ENCODE results near the gene SNX6. TPM values are rescaled to one million over a fixed set of nuclear protein-coding genes. Genes with fewer than 3 reads are reported as not detected.

The SNX6 gene
- total and polyA plus RNA-seq, 2 donors (not counting 3 experiments of a cell fraction or from before 2014, with no cell fraction given) = 95.1 to 120 TPM

DNA sequence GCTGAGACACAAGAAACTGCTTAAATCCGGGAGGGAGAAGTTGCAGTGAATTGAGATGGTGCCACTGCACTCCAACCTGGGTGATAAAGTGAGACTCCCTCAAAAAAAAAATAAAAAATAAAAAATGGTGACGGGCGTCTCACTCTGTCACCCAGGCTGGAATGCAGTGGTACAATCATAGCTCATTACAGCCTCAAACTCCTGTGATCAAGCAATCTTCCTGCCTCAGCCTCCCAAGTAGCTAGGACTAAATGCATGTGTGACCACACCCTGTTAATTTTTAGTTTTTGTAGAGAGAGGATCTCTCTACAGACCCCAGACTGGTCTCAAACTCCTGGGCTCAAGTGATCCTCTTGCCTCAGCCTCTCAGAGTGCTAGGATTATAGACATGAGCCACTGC, 9.1 kb downstream of the SNX6 start:
- CTCF ChIA-PET = interaction anchor here (0.8 kb wide), 1 partner anchor 10 kb away, joined by 3 read pairs; no protein-coding TSS in a partner anchor

More for the DNA sequence above, 9.1 kb downstream of the SNX6 start:
- no TSS peak for BruUV-seq (replicated peaks)
- Histone ChIP-seq H3K79me2 (ENCODE audit: control insufficient read depth, insufficient read depth, low read length) (peaks cover 62% of the 10 kb centered on the region), H3K27me3 (ENCODE audit: control insufficient read depth in 2 of 2, insufficient read depth in 2 of 2, low read length in 2 of 2) (no peaks in the 10 kb centered on the region), H3K27ac (ENCODE audit: insufficient read depth, low read depth, low read length) (no peak overlapping the region), H3K4me1 (ENCODE audit: control insufficient read depth, extremely low read depth, insufficient read depth, low read length) (peaks cover 16% of the 10 kb centered on the region), H4K20me1 (replicated peaks; ENCODE audit: control insufficient read depth, extremely low read depth, insufficient read depth, low read length) (peaks cover 2% of the 10 kb centered on the region), H3K9me3 (replicated peaks; ENCODE audit: control insufficient read depth, insufficient read depth, low read length) (no peaks in the 10 kb centered on the region), H2AFZ (ENCODE audit: low read depth, low read length) (no peak overlapping the region), H3K4me3 (replicated peaks in 1 of 3; ENCODE audit: insufficient read depth in 1 of 3, low read depth in 1 of 3, low read length in 3 of 3) (no peak overlapping the region), H3K9ac (replicated peaks; ENCODE audit: extremely low read depth, insufficient read depth, low read length) (no peak overlapping the region), H3K4me2 (ENCODE audit: insufficient read depth, low read length) (no peak overlapping the region), H3K9me1 (replicated peaks; ENCODE audit: control insufficient read depth, extremely low read depth, insufficient read depth, low read length) (no peaks in the 10 kb centered on the region), H3K36me3 (ENCODE audit: control insufficient read depth in 2 of 2, extremely low read depth in 1 of 2, insufficient read depth in 2 of 2, low read length in 2 of 2) (peaks cover 0 to 2% of the 10 kb centered on the region in 2 experiments)
- POLR2A ChIA-PET = no interaction called here
- DNase-seq (ENCODE audit: low read depth, low spot score) (no peak), FAIRE-seq (no peak)
- TF ChIP-seq POLR2AphosphoS5 (IDR thresholded peaks at IDR 0.05; ENCODE audit: insufficient read depth, low read depth, low read length) = no peak
- TF ChIP-seq, protein P1, sequence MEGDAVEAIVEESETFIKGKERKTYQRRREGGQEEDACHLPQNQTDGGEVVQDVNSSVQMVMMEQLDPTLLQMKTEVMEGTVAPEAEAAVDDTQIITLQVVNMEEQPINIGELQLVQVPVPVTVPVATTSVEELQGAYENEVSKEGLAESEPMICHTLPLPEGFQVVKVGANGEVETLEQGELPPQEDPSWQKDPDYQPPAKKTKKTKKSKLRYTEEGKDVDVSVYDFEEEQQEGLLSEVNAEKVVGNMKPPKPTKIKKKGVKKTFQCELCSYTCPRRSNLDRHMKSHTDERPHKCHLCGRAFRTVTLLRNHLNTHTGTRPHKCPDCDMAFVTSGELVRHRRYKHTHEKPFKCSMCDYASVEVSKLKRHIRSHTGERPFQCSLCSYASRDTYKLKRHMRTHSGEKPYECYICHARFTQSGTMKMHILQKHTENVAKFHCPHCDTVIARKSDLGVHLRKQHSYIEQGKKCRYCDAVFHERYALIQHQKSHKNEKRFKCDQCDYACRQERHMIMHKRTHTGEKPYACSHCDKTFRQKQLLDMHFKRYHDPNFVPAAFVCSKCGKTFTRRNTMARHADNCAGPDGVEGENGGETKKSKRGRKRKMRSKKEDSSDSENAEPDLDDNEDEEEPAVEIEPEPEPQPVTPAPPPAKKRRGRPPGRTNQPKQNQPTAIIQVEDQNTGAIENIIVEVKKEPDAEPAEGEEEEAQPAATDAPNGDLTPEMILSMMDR (IDR thresholded peaks at IDR 0.05; ENCODE audit: extremely low read depth in 1 of 2, insufficient read depth in 1 of 2, low read depth in 1 of 2, low read length in 2 of 2) = no peak
- TF ChIP-seq POLR2A (IDR thresholded peaks at IDR 0.05; ENCODE audit: low read depth, low read length) = no peak
- no peak for TF ChIP-seq MYC (IDR thresholded peaks at IDR 0.05; ENCODE audit: low read depth, low read length)
- TF ChIP-seq JUN (IDR thresholded peaks at IDR 0.05; ENCODE audit: borderline replicate concordance, insufficient read depth, insufficient read length, low read depth) = no peak
- TF ChIP-seq EZH2 (IDR thresholded peaks at IDR 0.05; ENCODE audit: borderline replicate concordance, low read depth, low read length, severe bottlenecking) = no peak
- no peak for TF ChIP-seq GATA2 (IDR thresholded peaks at IDR 0.05; ENCODE audit: insufficient read depth, insufficient read length, low read depth, low read length)
- TF ChIP-seq FOS (IDR thresholded peaks at IDR 0.05; ENCODE audit: borderline replicate concordance, insufficient read depth, low read length) = no peak
- no peak for TF ChIP-seq MAX (IDR thresholded peaks at IDR 0.05; ENCODE audit: insufficient read depth, insufficient read length)
- intact Hi-C loops (cut with micrococcal nuclease) (no loop called here), dilution Hi-C loops (cut with MboI; ENCODE audit: extremely low pct_ligation_motif_present, low sequenced_read_pairs) (no loop called here)

Data from endothelial cell of umbilical vein (primary cell).